Stimulated activated naive B cell treated with anti-CD40 and anti-IgM and Interleukin-4, amounts not matched to agents 10 μg/mL and 1 μg/mL and 100 μg/mL, for 72 hours (primary cell): Measurements from ENCODE around the gene SKOR1.
A peak's percentile ranks its signal among the peaks of the same experiment; 100 is the strongest.

Experiments
- ATAC-seq, 2 donors: fragments of 150-1000 bp; cut with Tn5 transposase; replicated peaks; 2 replicates each; pipeline ENCODE4 v1.10.0; 2021; ENCODE audit warnings: moderate library complexity in 1 of 2
- DNase-seq: peaks from one replicate; pipeline ENCODE4 v3.0.0; 2021
- H3K27ac Mint-ChIP-seq: one replicate; pipeline ENCODE4 v1.8.0; 2022; ENCODE audit warnings: mild to moderate bottlenecking, mixed read lengths
- H3K27me3 Mint-ChIP-seq, 2 donors: one replicate each; pipeline ENCODE4 v1.8.0; 2022; ENCODE audit warnings: mixed read lengths in 2 of 2
- H3K36me3 Mint-ChIP-seq, 2 donors: one replicate each; pipeline ENCODE4 v1.8.0; 2022; ENCODE audit warnings: mixed read lengths in 2 of 2, mild to moderate bottlenecking in 1 of 2
- H3K4me1 Mint-ChIP-seq, 2 donors: one replicate each; pipeline ENCODE4 v1.8.0; 2022; ENCODE audit warnings: mixed read lengths in 2 of 2, mild to moderate bottlenecking in 1 of 2
- H3K4me3 Mint-ChIP-seq, 2 donors: one replicate each; pipeline ENCODE4 v1.8.0; 2022; ENCODE audit warnings: mild to moderate bottlenecking in 2 of 2, mixed read lengths in 2 of 2, moderate library complexity in 1 of 2
- H3K9me3 Mint-ChIP-seq, 2 donors: one replicate each; pipeline ENCODE4 v1.8.0; 2022; ENCODE audit warnings: mixed read lengths in 2 of 2, mild to moderate bottlenecking in 1 of 2

The SKOR1 gene

DNA sequence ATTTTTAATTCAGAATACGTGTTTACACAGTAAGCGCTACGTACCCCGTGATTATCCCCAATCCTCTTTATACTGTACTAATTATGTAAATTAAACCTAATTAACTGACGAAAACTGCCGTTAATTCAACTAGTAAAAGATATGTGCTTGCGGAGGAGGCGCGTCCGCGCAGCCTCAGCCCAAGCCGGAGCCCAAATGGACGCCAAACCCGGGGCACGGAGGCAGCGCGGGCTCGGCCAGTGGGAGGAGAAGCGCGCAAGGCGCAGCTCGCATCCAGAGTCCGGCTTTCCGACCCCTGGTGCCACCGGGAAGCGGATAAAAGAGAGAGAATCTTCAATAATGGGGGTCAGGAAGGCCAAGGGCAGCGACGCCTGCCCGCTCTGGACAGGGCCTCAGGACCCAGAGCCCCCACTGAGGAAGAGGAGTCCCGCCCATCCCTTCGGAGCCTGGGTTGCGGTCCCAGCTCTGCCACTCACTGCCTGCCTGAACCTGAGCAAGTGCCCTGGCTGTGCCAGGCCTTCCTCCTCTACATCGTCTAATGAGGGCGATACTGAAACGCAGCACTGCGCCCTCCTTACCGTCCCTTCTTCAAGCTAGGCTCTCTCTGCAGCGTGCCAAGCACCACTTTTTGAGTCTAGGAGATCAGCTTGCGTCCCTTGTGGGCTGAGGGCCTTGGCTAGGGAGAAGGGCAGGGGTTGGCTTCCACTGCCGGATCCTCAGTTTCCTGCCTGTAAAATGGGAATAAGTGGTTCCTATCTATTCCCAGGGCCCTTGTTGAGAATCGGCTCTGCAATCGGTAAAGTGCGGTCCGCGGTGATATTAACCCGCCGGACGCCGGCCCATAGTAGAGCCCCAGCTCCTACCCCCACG is 5.0 kb upstream of the SKOR1 start:
- no peak for ATAC-seq
- H3K9me3 Mint-ChIP-seq, result peaks cover 0 to 7% of the 10 kb centered on the region in 2 donors

DNA sequence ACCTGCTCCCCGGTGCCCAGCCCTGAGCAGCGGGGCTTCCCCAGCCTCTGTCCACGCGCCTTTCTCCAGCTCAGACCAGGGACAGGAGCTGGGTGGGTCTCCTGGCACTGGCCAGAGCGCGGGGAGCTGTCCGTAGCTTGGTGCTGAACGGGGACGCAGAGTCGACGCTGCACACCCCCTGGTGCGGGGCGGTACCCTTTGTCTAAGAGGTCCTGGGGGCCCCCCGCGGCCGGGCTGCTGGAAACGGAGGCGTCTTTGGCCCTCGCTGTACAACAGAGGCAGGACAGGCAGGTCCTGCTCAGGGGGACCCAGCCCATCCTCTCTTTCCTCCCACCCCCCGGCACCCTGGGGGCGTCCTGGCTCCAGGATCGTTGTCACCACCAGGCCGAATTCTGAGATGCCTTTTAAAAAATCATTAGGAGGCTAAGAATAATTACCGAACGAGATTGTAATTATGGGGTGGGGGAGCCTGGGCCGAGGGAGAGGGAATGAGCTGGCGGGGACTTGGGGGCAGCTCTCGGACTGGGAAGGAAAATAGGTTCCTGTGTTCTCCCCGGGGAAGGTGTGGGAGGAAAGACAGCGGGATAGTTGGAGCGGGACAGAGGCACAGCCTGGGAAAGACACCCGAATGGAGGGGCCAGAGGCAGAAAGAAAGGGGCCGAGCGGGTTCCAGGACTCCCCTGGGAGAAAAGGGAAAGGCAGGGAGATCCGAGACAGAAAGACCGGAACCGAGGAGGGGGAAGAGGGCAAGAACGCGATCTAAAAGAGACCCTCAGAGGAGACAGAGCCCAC is 4.1 kb upstream of the SKOR1 start:
- Mint-ChIP-seq H3K27ac (peak overlapping the region; percentile 90), H3K9me3 (peaks cover 4 to 6% of the 10 kb centered on the region in 2 donors), H3K4me3 (peak overlapping the region; percentile 51 to 70), H3K4me1 (peaks cover 39 to 66% of the 10 kb centered on the region in 2 donors), H3K36me3 (peaks cover 10 to 18% of the 10 kb centered on the region in 2 donors), H3K27me3 (peaks cover 91 to 92% of the 10 kb centered on the region in 2 donors)
- no peak for DNase-seq
- peak in 1 of 2 donors; percentile 22 for ATAC-seq

More for the DNA sequence above, 5.0 kb upstream of the SKOR1 start:
- H3K4me3 Mint-ChIP-seq, result peak overlapping the region; percentile 51 to 70
- peaks cover 10 to 17% of the 10 kb centered on the region in 2 donors for H3K36me3 Mint-ChIP-seq
- peaks cover 32 to 57% of the 10 kb centered on the region in 2 donors for H3K4me1 Mint-ChIP-seq
- DNase-seq, result no peak
- peak overlapping the region; percentile 87 for H3K27ac Mint-ChIP-seq
- H3K27me3 Mint-ChIP-seq, result peaks cover 83% of the 10 kb centered on the region in 2 donors

DNA sequence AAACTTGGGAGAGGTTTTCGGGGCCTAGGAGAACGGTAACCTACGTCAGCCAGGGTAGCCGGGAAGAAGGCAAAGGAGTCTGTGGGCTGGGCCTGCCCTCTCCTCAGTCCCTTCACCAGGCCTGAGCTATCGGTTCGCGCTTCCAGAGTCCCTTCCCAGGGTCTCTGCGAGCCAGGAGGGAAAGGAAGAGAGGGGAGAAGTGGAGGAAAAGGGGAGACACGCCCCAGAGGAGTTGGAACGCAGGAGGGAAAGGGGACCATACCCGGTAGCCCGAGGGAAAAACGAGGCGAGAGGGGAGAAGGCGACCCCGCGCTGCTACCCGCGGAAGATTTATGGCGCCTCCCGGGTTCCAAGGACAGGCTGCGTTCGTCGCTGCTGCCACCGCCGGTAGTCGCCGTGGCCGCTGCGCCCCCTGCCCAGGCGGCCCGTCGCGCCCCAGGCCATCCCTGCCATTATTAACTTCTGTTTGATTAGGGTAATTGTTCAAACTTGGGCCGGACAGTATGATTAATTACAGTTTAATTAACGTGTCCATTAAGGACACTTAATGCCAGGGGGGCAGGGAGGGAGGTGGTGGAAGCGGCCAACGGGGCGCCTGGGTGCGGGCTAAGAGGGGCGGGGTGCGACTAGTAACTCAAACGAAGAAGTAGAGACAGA is 3.4 kb upstream of the SKOR1 start:
- Mint-ChIP-seq H3K4me1 (peaks cover 42 to 70% of the 10 kb centered on the region in 2 donors), H3K27me3 (peaks cover 90 to 92% of the 10 kb centered on the region in 2 donors)

DNA sequence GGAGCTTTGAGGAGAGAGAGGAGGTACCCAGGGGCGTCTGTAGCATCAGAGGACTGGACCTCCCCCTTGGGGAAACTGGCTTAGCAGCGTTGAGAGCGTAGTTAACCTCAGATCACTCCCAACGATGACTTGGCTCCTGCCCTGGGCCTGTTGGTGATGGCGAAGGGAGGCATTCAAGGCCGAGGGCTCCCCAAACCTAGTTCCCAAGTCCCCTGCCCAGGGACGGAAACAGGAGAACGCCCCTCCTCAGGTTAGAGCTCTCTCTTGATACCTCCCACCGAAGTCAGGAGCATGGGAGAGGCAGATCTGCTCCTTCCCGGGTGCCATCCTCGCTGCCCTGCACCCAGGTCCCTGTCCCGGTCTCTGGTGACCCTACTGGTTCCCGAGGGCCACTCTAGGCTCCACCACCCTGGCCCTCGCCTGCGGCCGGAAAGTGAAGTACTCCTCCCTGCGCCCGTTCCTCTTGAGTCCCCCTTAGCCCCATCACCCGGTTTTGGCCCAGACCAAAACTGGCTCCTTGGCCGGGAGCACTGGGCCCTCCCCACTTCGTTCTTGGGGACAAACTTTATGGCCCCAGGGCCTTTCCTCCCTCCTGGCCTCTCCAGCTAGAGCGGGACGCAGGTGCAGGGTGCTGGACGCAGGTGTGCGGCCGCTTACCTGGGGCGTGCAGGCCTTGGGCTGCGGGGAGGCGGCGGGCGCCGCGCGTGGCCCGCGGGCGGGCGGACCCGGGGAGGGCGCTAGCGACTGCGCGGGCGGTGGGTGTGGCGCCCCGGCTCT is 2.6 kb upstream of the SKOR1 start:
- Mint-ChIP-seq H3K4me1 (peaks cover 42 to 70% of the 10 kb centered on the region in 2 donors), H3K27me3 (peaks cover 82 to 84% of the 10 kb centered on the region in 2 donors), H3K4me3 (peak overlapping the region; percentile 51 to 62), H3K36me3 (peaks cover 13 to 21% of the 10 kb centered on the region in 2 donors), H3K9me3 (peaks cover 4 to 8% of the 10 kb centered on the region in 2 donors), H3K27ac (peak overlapping the region; percentile 85)
- DNase-seq, result no peak
- ATAC-seq, result peak; percentile 12 to 28

More for the DNA sequence above, 3.4 kb upstream of the SKOR1 start:
- no peak for ATAC-seq
- DNase-seq, result no peak
- Mint-ChIP-seq H3K36me3 (peaks cover 13 to 21% of the 10 kb centered on the region in 2 donors), H3K27ac (peak overlapping the region; percentile 90), H3K9me3 (peaks cover 4 to 8% of the 10 kb centered on the region in 2 donors), H3K4me3 (peak overlapping the region; percentile 51 to 70)

DNA sequence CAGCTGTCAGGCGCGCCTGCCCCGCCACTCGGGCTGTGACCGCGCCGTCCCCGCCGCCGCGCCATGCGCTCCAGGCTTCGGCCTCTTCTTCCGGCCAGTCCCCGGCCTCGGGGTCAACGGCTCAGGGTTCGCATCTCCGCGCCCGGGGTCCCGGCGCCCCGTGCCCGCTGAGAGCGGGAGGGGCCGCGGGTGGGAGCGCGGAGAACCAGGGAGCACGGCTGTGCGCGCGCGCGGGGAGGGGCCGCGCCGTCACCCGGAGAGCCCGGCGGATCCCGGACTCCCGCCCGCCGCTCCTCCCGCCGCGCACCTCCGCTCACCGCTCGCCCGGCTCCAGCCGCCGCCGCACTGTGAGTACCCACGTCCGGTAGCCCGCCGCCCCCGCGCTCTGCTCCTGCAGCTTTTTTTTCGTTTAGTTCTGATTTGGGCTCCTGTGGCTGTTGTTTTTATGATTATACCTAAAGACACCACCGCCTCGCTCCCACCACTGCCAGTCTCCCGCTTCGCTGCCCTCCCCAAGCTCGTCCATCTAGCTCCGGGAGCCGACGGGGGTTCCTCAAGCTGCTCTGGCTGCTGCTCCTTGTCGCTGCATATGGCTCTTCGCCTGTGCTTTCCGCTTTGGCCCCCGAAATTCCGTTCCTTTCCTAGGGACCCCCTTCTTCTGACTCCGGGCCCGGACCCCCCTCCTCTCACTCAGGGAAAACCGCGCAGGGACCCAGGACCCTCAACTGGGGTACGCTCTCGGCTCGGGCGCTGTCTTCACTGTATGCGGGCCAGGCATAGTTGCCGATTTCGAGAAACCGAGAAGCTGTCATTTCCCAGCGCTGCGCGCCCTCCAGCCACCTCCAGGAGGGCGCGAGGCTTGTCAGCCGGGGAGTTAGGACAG is 1.8 kb upstream of the SKOR1 start:
- H3K27ac Mint-ChIP-seq, result peak overlapping the region; percentile 94
- DNase-seq, result no peak

DNA sequence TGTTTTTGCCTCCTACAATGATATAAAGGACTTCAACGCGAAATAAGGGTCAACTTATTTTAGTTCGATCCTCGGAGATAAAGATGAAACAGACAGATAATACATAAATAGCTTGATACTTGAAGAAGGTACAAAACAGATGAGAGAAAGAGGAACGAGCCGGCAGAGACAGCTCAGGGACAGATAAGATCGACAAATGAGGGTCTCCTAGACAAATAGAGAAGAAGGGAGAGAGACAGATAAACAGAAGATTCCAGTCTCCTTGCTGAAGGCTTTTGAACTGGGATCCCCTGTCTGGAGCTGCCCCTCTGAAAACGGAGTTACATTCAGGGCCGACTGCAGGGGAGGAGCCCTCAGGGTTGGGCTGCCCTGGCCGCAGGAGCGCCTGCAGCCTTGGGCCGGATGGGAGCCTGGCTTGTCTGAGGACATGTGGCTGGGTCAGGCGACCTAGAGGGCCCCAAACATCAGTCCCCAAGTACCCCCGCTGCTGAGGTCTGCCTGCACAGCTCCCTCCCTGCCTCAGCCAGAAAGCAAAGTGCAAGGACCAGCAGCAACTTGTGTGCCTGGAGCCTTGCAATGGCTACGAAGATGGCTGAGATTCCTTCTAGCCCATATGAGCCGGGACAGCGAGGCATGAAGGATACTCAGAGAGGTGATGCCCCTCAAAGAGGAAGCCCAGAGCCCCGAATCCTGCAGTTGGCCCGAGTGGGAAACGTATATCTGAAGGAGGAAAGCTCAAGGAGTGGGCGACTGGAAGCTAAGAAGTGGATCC is 926 bp upstream of the SKOR1 start:
- Mint-ChIP-seq H3K4me3 (peak overlapping the region; percentile 85 to 88), H3K4me1 (peaks cover 47 to 83% of the 10 kb centered on the region in 2 donors), H3K36me3 (peaks cover 15 to 29% of the 10 kb centered on the region in 2 donors), H3K27ac (peak overlapping the region; percentile 94), H3K27me3 (peaks cover 79 to 84% of the 10 kb centered on the region in 2 donors), H3K9me3 (peaks cover 4 to 8% of the 10 kb centered on the region in 2 donors)
- ATAC-seq, result no peak
- DNase-seq, result no peak

More for the DNA sequence above, 1.8 kb upstream of the SKOR1 start:
- ATAC-seq, result peak; percentile 8 to 15
- H3K27me3 Mint-ChIP-seq, result peaks cover 79 to 83% of the 10 kb centered on the region in 2 donors
- H3K4me1 Mint-ChIP-seq, result peaks cover 43 to 76% of the 10 kb centered on the region in 2 donors
- H3K9me3 Mint-ChIP-seq, result peaks cover 4 to 8% of the 10 kb centered on the region in 2 donors
- peaks cover 15 to 25% of the 10 kb centered on the region in 2 donors for H3K36me3 Mint-ChIP-seq
- H3K4me3 Mint-ChIP-seq, result peak overlapping the region; percentile 85 to 88

DNA sequence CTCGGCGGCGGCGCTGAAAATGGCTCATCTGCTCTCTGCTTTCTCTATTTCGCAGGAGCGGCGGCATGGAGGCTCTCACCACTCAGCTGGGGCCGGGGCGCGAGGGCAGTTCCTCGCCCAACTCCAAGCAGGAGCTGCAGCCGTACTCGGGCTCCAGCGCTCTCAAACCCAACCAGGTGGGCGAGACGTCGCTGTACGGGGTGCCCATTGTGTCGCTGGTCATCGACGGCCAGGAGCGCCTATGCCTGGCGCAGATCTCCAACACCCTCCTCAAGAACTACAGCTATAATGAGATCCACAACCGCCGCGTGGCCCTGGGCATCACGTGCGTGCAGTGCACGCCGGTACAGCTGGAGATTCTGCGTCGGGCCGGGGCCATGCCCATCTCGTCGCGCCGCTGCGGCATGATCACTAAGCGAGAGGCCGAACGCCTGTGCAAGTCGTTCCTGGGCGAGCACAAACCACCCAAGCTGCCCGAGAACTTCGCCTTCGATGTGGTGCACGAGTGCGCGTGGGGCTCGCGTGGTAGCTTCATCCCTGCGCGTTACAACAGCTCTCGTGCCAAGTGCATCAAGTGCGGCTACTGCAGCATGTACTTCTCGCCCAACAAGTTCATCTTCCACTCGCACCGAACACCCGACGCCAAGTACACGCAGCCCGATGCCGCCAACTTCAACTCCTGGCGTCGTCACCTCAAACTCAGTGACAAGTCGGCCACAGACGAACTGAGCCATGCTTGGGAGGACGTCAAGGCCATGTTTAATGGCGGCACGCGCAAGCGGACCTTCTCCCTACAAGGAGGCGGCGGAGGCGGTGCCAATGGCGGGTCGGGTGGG is 790 bp downstream of the SKOR1 start:
- Mint-ChIP-seq H3K27ac (peak overlapping the region; percentile 95), H3K27me3 (peaks cover 75 to 81% of the 10 kb centered on the region in 2 donors), H3K4me3 (peak overlapping the region; percentile 67 to 76), H3K9me3 (peaks cover 4 to 8% of the 10 kb centered on the region in 2 donors), H3K4me1 (peaks cover 42 to 77% of the 10 kb centered on the region in 2 donors), H3K36me3 (peaks cover 15 to 26% of the 10 kb centered on the region in 2 donors)
- DNase-seq (no peak), ATAC-seq (no peak)

DNA sequence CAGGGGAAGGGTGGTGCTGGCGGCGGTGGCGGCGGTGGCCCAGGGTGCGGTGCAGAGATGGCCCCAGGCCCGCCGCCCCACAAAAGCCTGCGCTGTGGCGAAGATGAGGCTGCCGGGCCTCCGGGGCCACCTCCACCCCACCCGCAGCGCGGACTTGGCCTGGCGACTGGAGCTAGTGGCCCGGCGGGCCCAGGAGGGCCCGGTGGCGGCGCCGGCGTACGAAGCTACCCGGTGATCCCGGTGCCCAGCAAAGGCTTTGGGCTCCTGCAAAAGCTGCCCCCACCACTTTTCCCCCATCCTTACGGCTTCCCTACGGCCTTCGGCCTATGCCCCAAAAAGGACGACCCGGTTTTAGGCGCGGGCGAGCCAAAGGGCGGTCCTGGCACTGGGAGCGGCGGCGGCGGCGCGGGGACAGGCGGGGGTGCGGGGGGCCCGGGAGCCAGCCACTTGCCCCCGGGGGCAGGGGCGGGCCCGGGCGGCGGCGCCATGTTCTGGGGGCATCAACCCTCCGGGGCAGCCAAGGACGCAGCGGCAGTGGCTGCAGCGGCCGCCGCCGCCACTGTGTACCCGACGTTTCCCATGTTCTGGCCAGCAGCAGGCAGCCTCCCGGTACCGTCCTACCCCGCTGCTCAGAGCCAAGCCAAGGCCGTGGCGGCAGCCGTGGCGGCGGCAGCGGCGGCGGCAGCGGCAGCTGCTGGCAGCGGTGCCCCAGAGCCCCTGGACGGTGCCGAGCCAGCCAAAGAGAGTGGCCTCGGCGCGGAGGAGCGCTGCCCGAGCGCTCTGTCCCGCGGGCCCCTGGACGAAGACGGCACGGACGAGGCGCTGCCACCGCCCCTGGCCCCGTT is 1.6 kb downstream of the SKOR1 start:
- Mint-ChIP-seq H3K4me3 (peak overlapping the region in 1 of 2 donors; percentile 28), H3K9me3 (peaks cover 4 to 6% of the 10 kb centered on the region in 2 donors)
- no peak for ATAC-seq

DNA sequence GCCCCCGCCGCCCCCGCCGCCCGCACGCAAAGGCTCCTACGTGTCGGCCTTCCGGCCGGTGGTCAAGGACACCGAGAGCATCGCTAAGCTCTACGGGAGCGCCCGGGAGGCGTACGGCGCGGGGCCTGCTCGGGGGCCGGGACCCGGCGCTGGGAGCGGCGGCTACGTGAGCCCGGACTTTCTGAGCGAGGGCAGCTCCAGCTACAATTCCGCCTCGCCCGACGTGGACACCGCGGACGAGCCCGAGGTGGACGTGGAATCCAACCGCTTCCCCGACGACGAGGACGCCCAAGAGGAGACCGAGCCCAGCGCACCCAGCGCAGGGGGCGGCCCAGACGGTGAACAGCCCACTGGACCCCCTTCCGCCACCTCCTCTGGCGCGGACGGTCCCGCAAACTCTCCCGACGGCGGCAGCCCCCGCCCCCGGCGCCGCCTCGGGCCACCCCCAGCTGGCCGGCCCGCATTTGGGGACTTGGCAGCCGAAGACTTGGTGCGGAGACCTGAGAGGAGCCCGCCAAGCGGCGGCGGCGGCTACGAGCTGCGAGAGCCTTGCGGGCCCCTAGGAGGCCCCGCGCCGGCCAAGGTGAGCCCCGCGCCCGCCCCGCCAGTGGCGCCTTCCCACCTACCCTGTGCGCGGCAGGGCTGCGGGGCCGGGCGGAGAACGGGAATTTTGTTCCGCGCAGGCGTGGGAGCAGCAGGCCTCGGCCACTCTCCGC is 2.4 kb downstream of the SKOR1 start:
- Mint-ChIP-seq H3K27ac (no peak overlapping the region), H3K4me1 (peaks cover 33 to 68% of the 10 kb centered on the region in 2 donors)

More for the DNA sequence above, 1.6 kb downstream of the SKOR1 start:
- no peak for DNase-seq
- peaks cover 75 to 81% of the 10 kb centered on the region in 2 donors for H3K27me3 Mint-ChIP-seq
- H3K27ac Mint-ChIP-seq, result no peak overlapping the region
- H3K36me3 Mint-ChIP-seq, result peaks cover 10 to 22% of the 10 kb centered on the region in 2 donors
- peaks cover 36 to 70% of the 10 kb centered on the region in 2 donors for H3K4me1 Mint-ChIP-seq

More for the DNA sequence above, 2.4 kb downstream of the SKOR1 start:
- H3K4me3 Mint-ChIP-seq, result peak overlapping the region; percentile 66 to 75
- H3K27me3 Mint-ChIP-seq, result peaks cover 72 to 81% of the 10 kb centered on the region in 2 donors
- no peak for ATAC-seq
- no peak for DNase-seq
- peaks cover 10 to 22% of the 10 kb centered on the region in 2 donors for H3K36me3 Mint-ChIP-seq
- peaks cover 4 to 6% of the 10 kb centered on the region in 2 donors for H3K9me3 Mint-ChIP-seq
